Measurements from ENCODE around the gene TRPC3.

The TRPC3 gene

GRCh38 chr4:121876070-121876469 lies 75.8 kb downstream of the TRPC3 start:
- no peak overlapping the region for H3K4me3 ChIP-seq (ENCODE audit: low read length)
- no peak for TF ChIP-seq ZNF274 (IDR thresholded peaks at IDR 0.05; ENCODE audit: low read depth, low read length)

GRCh38 chr4:121875652-121876051 lies 76.2 kb downstream of the TRPC3 start:
- TF ChIP-seq ZNF274 (IDR thresholded peaks at IDR 0.05; ENCODE audit: low read depth, low read length): no peak
- H3K4me3 ChIP-seq (ENCODE audit: low read length): no peak overlapping the region

DNA sequence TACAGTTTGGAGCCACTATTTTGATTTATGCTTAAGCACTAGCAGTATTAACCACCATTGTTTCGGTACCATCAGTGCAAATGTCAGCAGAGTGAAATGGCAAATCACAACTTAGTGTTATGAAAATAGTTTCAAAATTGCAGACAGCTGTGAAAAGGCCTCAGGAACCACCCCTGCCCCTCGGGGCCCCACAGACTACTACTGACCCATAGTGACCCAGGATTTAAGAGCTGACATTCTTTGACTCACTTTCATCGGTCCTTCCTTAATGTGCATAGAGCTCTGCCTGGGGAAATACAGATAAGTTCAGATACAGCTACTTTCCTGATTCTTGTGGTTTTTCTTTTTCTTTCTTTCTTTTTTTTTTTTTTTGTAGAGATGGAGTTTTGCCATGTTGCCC lies 78.3 kb downstream of the TRPC3 start:
- H3K4me3 ChIP-seq (ENCODE audit: low read length): no peak overlapping the region
- no peak for TF ChIP-seq ZNF274 (IDR thresholded peaks at IDR 0.05; ENCODE audit: low read depth, low read length)

GRCh38 chr4:121869841-121870822 lies 81.7 kb downstream of the TRPC3 start, which contains the start of gene BBS7:
Gene BBS7 (minus strand): TSS chr4:121870474. CDS start chr4:121870313, 161 bp downstream.
- TF ChIP-seq ZNF274 (IDR thresholded peaks at IDR 0.05; ENCODE audit: low read depth, low read length): no peak

GRCh38 chr4:121863799-121864198 lies 88.1 kb downstream of the TRPC3 start:
- no peak overlapping the region for H3K4me3 ChIP-seq (ENCODE audit: low read length)
- TF ChIP-seq ZNF274 (IDR thresholded peaks at IDR 0.05; ENCODE audit: low read depth, low read length): no peak

More at GRCh38 chr4:121869841-121870822, 81.7 kb downstream of the TRPC3 start, which contains the start of gene BBS7:
- H3K4me3 ChIP-seq (ENCODE audit: low read length): peak within 1 kb of the TSS; percentile 79

GRCh38 chr4:121861426-121861825 lies 90.4 kb downstream of the TRPC3 start:
- no peak for TF ChIP-seq ZNF274 (IDR thresholded peaks at IDR 0.05; ENCODE audit: low read depth, low read length)
- H3K4me3 ChIP-seq (ENCODE audit: low read length): no peak overlapping the region

DNA sequence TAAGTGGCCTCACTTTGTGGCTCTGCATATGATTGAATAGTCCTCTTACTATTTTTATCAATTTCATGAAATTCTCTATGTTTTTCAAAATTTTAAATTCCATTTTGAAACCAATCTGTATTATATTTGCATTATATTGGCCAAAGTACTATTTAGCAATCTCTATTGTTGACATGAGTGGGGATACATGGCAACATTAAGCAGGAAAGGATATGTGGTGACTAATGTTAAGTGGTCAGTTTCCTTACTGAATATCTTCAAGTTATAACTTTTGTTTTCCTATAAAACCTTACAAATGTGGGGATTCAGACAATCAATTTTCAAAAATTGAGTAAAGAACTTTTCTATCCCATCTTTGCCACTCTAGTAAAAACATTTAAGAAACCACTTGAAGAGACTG lies 91.7 kb downstream of the TRPC3 start:
- no peak overlapping the region for H3K4me3 ChIP-seq (ENCODE audit: low read length)
- no peak for TF ChIP-seq ZNF274 (IDR thresholded peaks at IDR 0.05; ENCODE audit: low read depth, low read length)

GRCh38 chr4:121851354-121851753 lies 100.5 kb downstream of the TRPC3 start:
- no peak overlapping the region for H3K4me3 ChIP-seq (ENCODE audit: low read length)
- TF ChIP-seq ZNF274 (IDR thresholded peaks at IDR 0.05; ENCODE audit: low read depth, low read length): no peak

DNA sequence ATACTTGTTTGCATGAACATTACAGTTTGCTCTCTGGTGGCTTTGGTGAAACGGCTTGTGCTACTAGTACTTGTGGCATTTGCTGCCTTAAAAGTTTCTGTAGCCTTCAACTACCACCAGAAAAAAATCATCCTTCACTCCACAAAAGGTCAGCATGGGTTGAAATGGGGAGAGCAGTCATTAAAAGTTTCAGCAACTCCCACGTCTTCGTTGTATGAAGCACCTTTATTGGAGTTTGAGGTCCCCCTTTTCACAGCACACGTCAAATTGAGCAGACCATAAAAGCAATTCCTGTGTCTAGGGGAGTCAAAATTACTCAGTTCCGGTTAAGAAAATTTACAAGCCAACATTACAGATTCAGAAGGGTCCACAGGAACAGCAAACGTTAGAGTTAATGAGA lies 105.2 kb downstream of the TRPC3 start:
- TF ChIP-seq ZNF274 (IDR thresholded peaks at IDR 0.05; ENCODE audit: low read depth, low read length): no peak

DNA sequence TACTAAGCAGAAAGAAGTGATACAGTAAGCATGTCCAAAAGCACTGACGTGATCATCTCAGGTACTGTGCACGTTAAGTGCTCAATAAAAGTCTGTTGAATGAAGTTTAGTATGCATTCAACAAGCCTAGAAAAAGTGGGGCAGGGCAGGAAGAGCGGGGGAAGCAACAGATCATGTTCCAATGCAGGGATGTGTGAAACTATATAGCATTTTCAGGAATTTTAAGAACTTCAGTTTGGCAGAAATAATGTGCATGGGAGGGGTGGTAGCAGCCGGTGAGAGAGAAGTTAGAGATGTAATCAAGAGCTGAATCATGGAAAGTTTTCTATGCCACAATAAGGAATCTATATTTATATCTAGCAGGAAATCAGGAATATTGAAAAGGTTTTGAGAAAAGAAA lies 109.0 kb downstream of the TRPC3 start:
- no peak overlapping the region for H3K4me3 ChIP-seq (ENCODE audit: low read length)
- no peak for TF ChIP-seq ZNF274 (IDR thresholded peaks at IDR 0.05; ENCODE audit: low read depth, low read length)

More for the DNA sequence above, 105.2 kb downstream of the TRPC3 start:
- no peak overlapping the region for H3K4me3 ChIP-seq (ENCODE audit: low read length)

- no peak for TF ChIP-seq ZNF274 (IDR thresholded peaks at IDR 0.05; ENCODE audit: low read depth, low read length)
- no peak overlapping the region for H3K4me3 ChIP-seq (ENCODE audit: low read length)
Measured at GRCh38 chr4:121838136-121838535, 113.7 kb downstream of the TRPC3 start.

- TF ChIP-seq ZNF274 (IDR thresholded peaks at IDR 0.05; ENCODE audit: low read depth, low read length): no peak
- H3K4me3 ChIP-seq (ENCODE audit: low read length): no peak overlapping the region
Measured at GRCh38 chr4:121829511-121829910, 122.3 kb downstream of the TRPC3 start.

Measured in GM08714 (cell line).